ENCODE measurements around the gene ZNF217.

DNA sequence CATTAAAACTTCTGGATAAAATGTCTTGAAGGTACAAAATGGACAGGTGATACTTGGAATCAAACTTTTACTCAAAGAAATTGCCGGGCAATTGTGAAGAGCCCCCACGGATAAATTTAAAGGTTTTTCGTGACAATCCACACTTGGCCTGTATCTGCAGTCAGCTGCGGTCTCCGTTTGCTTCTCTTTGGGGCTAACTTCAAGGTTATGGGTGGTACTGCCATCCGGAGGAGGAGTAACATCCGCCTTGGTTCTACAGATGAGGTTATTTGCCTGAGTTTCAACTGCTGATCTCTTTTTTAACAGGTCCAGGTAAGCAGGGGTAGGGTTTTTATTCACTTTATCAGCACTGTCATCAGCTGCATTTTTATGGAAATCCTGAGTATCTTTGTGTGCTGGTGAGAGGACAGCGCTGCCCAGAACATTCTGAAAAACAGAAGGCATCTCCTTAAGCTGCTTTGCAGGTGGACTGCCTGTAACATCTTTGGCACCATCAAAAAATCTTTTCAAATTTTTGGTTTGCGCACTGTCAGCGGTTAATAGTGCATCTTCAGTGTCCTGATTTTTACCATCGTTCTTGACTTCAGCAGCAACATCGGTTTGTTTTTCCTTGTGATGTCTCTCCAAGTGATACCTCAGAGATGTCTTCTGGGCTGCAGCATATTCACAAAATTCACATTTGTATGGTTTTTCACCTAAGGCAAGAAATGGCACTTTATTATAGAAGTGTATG lies 16.9 kb downstream of the ZNF217 start:
- TF ChIP-seq, protein P1, sequence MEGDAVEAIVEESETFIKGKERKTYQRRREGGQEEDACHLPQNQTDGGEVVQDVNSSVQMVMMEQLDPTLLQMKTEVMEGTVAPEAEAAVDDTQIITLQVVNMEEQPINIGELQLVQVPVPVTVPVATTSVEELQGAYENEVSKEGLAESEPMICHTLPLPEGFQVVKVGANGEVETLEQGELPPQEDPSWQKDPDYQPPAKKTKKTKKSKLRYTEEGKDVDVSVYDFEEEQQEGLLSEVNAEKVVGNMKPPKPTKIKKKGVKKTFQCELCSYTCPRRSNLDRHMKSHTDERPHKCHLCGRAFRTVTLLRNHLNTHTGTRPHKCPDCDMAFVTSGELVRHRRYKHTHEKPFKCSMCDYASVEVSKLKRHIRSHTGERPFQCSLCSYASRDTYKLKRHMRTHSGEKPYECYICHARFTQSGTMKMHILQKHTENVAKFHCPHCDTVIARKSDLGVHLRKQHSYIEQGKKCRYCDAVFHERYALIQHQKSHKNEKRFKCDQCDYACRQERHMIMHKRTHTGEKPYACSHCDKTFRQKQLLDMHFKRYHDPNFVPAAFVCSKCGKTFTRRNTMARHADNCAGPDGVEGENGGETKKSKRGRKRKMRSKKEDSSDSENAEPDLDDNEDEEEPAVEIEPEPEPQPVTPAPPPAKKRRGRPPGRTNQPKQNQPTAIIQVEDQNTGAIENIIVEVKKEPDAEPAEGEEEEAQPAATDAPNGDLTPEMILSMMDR (conservative IDR thresholded peaks at IDR 0.05 in 1 of 2, IDR thresholded peaks at IDR 0.05 in 1 of 2; ENCODE audit: low read depth in 1 of 2, low read length in 2 of 2): no peak
- TF ChIP-seq EZH2 (IDR thresholded peaks at IDR 0.05; ENCODE audit: low read length, missing control alignments): no peak

Measured in fibroblast of lung (primary cell).